ENCODE data around the gene CES4A. TPM values are rescaled to one million over a fixed set of nuclear protein-coding genes. Genes with fewer than 3 reads are reported as not detected.

CES4A gene
- total and polyA plus RNA-seq, 9 of the 15 experiments (the other 6 are each of a cell fraction or from before 2014, with no cell fraction given): 0.09 to 0.13 (median 0.11) TPM; not detected in 6

- no peak for DNase-seq (ENCODE audit: extremely low read depth in 1 of 4, low spot score in 3 of 4)
- no peak overlapping the region for H3K4me2 ChIP-seq (ENCODE audit: insufficient read depth, low read length)
- no peak for ATAC-seq
- FAIRE-seq: no peak
- intact Hi-C loops (cut with micrococcal nuclease) (no loop called here), in situ Hi-C loops (cut with MboI) (no loop called here)
- no peak overlapping the region for H3K4me3 ChIP-seq
- ChIA-PET CTCF (ENCODE audit: low intra/inter-chr PET ratio) (interaction anchor here (0.7 kb wide), 1 partner anchor 202 kb away, joined by 4 read pairs; no protein-coding TSS in a partner anchor), POLR2A (no interaction called here)
- no peak overlapping the region for H3K27ac ChIP-seq (ENCODE audit: extremely low read depth, low read depth, low read length)
- no peak overlapping the region for H2AFZ ChIP-seq (ENCODE audit: low read depth, low read length)
- H3K4me1 ChIP-seq (replicated peaks in 1 of 2; ENCODE audit: control insufficient read depth in 2 of 2, insufficient read depth in 2 of 2, low read length in 2 of 2): peaks cover 0 to under 1% of the 10 kb centered on the region in 2 experiments; a peak in 2 of 5 replicates
- H3K79me2 ChIP-seq (ENCODE audit: control insufficient read depth, insufficient read depth, low read length): peaks cover 80% of the 10 kb centered on the region
- no peaks in the 10 kb centered on the region for H3K9me3 ChIP-seq (replicated peaks; ENCODE audit: control insufficient read depth, insufficient read depth, low read depth, low read length)
- H3K9me1 ChIP-seq (ENCODE audit: control insufficient read depth, insufficient read depth, low read length): no peaks in the 10 kb centered on the region
- H3K36me3 ChIP-seq (ENCODE audit: control insufficient read depth, insufficient read depth, low read length): peaks cover 74% of the 10 kb centered on the region; the same call in 2 of the 3 replicates
- WGBS (ENCODE audit: insufficient coverage, low coverage, missing lambda C conversion rate): 93% methylated on average over 5 of the region's 5 CpGs
- no peak overlapping the region for H3K9ac ChIP-seq (ENCODE audit: insufficient read depth in 1 of 2, low read depth in 2 of 2, low read length in 2 of 2)
- H3K27me3 ChIP-seq (ENCODE audit: control insufficient read depth in 2 of 2, insufficient read depth in 2 of 2, low read length in 2 of 2): no peaks in the 10 kb centered on the region
- no TSS peak for BruUV-seq (replicated peaks)
- no peaks in the 10 kb centered on the region; the same call in 1 of the 2 replicates for H4K20me1 ChIP-seq (replicated peaks; ENCODE audit: control insufficient read depth, insufficient read depth, low read length)
- no peak for TF ChIP-seq MECOM (CRISPR knock-in tag; IDR thresholded peaks at IDR 0.05)
- TF ChIP-seq SAFB2 (IDR thresholded peaks at IDR 0.05; ENCODE audit: borderline replicate concordance, low read depth, low read length, severe bottlenecking): no peak
- TF ChIP-seq CHD7 (IDR thresholded peaks at IDR 0.05; ENCODE audit: low read depth, low read length): no peak
- TF ChIP-seq MNT (conservative IDR thresholded peaks at IDR 0.05): no peak
- peak; percentile 64 for TF ChIP-seq ZNF316 (IDR thresholded peaks at IDR 0.05)
- no peak for TF ChIP-seq CHAMP1 (IDR thresholded peaks at IDR 0.05)
- no peak for TF ChIP-seq CXXC5 (CRISPR knock-in tag; IDR thresholded peaks at IDR 0.05)
Measured at GRCh38 chr16:67036323-67036741, 47.9 kb downstream of the CES4A start.

Data from K562 (cell line).